C4-2B (cell line): ENCODE measurements around the gene TMEM271.

ENCODE experiments used
- H3K27ac ChIP-seq: fragments of 450-650 bp; 2 replicates; pipeline ENCODE4 v1.5.1; 2017
- ZFX ChIP-seq: fragments of 450-650 bp; IDR thresholded peaks from 2 replicates; pipeline ENCODE4 v1.6.1; 2017
- TF ChIP-seq, protein P1 (sequence below): fragments of 450-650 bp; conservative IDR thresholded peaks from 2 replicates; pipeline ENCODE4 v1.5.1; 2017; ENCODE audit warnings: mild to moderate bottlenecking

The TMEM271 gene

GRCh38 chr4:621296-622070 lies 45.4 kb upstream of the TMEM271 start:
- TF ChIP-seq ZFX: no peak
- TF ChIP-seq, protein P1, sequence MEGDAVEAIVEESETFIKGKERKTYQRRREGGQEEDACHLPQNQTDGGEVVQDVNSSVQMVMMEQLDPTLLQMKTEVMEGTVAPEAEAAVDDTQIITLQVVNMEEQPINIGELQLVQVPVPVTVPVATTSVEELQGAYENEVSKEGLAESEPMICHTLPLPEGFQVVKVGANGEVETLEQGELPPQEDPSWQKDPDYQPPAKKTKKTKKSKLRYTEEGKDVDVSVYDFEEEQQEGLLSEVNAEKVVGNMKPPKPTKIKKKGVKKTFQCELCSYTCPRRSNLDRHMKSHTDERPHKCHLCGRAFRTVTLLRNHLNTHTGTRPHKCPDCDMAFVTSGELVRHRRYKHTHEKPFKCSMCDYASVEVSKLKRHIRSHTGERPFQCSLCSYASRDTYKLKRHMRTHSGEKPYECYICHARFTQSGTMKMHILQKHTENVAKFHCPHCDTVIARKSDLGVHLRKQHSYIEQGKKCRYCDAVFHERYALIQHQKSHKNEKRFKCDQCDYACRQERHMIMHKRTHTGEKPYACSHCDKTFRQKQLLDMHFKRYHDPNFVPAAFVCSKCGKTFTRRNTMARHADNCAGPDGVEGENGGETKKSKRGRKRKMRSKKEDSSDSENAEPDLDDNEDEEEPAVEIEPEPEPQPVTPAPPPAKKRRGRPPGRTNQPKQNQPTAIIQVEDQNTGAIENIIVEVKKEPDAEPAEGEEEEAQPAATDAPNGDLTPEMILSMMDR: no peak
- no peak overlapping the region for H3K27ac ChIP-seq

GRCh38 chr4:620851-621261 lies 44.8 kb upstream of the TMEM271 start:
- H3K27ac ChIP-seq: no peak overlapping the region
- TF ChIP-seq, protein P1: no peak

DNA sequence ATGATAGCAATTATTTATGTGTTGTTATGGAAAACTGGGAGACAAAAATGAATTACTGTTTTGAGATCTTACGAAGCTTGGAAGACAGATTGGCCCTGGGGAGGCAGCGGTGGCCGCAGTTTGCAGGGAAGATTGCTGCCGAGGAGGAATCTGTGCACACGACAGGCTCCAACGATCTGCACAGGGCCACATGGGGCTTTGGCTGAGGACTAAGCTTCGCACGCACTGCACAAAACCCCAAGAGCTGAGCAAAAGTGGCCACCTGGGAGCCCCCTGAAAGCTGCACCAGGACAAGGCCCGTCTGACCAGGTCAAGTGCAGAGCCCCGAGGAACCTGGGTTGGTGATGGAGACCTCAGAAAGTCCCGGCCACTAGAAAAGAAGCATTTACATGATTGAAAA lies 44.1 kb upstream of the TMEM271 start:
- no peak overlapping the region for H3K27ac ChIP-seq
- TF ChIP-seq, protein P1: no peak
- TF ChIP-seq ZFX: no peak

GRCh38 chr4:617644-618641 lies 41.8 kb upstream of the TMEM271 start:
- TF ChIP-seq, protein P1: no peak

GRCh38 chr4:616911-617643 lies 41.0 kb upstream of the TMEM271 start:
- no peak overlapping the region for H3K27ac ChIP-seq
- TF ChIP-seq, protein P1: no peak
- TF ChIP-seq ZFX: no peak

More at GRCh38 chr4:617644-618641, 41.8 kb upstream of the TMEM271 start:
- H3K27ac ChIP-seq: no peak overlapping the region

- no peak for TF ChIP-seq ZFX
- TF ChIP-seq, protein P1: no peak
- H3K27ac ChIP-seq: no peak overlapping the region
Measured at GRCh38 chr4:616091-616490, 40.0 kb upstream of the TMEM271 start.
